Activated CD8-positive, alpha-beta memory T cell treated with anti-CD3 and anti-CD28 coated beads for 4 hours (primary cell): ENCODE measurements around the gene FAM221B.

Experiments used
- DNase-seq, 2 donors: peaks; one replicate each; pipeline ENCODE4 v3.0.0-alpha.2; 2020; ENCODE audit warnings: low read depth in 2 of 2

The FAM221B gene, protein sequence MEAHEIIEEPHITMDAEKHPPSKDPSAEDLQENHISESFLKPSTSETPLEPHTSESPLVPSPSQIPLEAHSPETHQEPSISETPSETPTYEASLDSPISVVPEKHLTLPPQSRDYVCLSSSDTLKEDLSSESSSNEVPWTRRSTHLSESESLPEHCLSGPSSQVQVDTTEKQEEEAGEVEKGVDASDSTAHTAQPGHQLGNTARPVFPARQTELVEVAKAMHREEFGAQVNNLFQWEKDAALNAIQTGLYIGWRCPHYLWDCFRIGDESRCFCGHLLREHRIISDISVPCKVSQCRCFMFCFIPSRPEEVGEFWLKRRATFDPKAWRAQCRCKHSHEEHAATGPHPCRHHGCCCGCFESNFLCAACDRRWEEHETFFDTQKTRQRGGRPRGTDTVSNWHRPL

DNA sequence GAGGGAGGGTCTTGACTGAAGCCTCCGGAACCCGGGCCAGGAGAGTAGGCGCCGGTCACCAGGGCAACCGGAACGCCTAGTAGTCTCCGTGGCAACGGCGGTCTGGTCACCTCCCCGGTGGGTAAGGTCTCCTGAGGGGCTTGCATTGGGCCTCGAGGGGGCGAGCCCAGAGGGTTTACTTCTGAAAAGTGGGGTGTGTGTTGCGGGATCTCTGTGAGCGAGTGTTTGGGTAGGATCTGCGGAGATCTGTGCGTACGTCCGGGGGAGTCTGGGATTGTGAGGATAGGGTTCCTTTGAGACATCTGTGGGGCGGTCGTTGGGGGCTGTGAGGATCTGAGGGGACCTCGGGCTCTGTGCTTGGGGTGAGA lies at the start of gene FAM221B:
FAM221B (minus strand) TSS at position 17 of the 368 bp plus-strand sequence. CDS start 2,571 bp downstream, outside the sequence.
- DNase-seq = no peak

DNA sequence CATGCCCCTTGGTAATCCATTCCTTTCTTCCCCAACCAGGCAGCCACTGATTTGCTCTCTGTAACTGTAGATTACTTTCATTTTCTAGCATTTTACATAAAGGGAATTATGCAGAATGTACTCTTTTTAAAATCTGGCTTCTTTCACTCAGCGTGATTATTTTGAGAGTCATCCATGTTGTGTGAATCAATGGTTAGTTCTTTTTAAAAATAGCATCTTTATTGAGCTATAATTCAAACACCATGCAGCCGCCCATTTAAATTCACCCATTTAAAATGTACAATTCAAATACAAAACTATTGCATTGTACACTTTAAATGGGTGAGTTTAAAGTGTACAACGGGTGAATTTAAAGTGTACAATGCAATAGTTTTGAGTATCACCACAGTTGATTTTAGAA lies 44.0 kb upstream of the FAM221B start:
- DNase-seq = no peak

DNA sequence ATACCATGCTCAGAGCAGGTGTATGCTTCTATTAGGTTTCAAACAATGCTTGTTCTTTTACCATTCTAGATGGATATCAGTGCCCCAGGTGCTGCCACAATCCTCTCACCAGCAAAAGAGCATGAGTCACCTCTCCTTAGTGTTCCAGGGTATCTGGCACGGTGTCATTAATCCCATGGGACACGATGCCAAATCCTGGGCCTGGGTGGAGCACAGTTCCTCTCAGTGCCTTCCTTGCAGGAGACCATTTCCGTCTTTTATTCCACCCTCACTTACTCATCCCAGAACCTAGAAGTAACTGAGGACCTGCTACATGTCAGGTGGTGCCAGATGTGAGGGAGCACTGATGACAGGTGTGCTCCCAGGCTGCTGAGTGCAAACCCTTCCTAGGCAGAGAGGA lies 43.0 kb upstream of the FAM221B start:
- no peak for DNase-seq

DNA sequence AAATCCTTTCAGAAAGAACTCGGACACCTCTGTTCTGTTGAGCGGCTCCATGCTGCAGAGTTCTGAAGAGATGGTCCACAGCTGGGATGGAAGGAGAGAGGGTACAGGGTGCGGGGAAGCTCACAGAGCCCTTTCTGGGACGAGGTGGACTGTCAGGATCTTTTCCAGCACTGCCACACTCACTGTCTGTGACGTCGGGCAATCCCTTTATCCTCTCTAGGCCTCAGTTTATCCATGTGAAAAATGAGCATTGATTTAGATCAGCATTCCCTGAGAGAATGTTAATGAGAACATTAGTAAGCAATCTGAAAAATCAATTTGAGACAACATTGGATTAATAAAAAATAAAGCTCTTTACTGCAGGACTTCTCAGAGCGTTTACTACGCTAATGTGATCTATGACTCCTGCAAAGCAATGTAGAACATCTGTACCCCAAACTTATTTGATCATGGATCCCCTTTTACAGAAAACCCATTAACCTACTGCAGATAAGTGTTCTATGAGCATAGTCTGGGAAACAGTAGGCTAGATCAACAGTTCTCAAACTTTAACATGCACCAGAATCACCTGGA lies 41.9 kb upstream of the FAM221B start, which contains the start of gene OR13J1:
OR13J1 (minus strand) TSS at position 51 of the 573 bp plus-strand sequence; CDS start at position 51, 0 bp downstream.
- DNase-seq = no peak

DNA sequence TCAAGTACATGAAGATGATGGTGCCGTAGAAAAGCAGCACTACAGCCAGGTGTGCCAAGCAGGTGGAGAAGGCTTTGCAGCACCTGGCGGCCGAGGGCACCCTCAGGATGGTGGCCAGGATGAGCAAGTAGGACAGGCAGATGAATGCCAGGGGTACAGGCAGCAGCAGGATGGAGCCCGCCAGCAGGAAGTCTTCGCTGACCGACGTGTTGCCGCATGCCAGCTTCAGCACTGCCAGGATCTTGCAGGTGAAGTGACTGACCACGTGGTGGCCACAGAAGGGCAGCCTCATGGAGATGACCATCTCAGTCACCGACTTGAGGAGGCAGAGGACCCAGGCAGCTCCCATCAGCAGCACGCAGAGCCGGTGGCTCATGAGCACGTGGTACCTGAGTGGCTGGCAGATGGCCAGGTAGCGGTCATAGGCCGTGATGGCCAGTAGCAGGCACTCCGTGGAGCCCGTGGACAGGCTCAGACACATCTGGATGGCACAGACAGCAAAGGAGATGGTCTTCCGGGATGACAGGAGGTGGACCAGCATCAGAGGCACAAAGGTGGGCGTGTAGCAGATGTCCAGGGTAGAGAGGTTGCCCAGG lies 41.2 kb upstream of the FAM221B start:
- DNase-seq = no peak

DNA sequence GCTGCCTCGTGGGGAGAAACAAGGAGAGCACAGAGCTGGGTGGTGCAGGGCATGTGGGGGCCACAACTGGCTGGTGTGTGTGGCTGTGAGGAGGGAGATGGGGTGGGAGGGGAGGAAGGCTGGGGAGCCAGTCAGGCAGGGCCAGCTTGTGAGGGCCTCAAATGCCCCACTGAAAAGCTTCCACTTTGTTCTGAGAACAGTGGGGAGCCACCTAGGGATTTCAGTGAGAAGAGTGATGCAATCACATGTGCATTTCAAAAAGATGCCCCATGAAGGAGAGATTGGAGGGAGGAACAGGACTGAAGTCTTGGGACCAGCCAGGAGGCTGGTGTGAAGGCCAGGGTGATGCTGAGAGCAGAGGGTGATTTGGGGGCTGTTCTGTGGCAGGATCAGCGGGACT lies 40.4 kb upstream of the FAM221B start:
- DNase-seq = no peak

DNA sequence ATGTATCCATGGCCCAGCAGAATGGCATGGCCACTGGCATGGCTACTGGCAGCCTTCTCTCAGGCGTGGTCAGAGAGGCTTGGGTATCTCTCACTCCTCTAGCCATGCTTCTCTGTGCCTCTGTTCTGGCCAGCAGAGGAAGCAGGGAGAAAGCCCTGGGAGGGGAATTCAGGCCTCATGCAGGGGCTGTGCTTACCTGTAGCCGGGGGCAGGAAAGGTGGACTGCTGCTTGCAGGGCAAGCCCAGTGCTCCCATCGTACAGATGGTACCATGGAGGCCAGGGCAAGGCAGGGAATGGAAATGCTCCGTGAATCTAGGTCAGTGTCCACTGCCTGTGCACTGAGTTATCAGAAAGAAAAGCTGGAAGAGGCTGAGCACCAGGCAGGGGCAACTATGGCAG lies 39.0 kb upstream of the FAM221B start:
- DNase-seq = no peak

DNA sequence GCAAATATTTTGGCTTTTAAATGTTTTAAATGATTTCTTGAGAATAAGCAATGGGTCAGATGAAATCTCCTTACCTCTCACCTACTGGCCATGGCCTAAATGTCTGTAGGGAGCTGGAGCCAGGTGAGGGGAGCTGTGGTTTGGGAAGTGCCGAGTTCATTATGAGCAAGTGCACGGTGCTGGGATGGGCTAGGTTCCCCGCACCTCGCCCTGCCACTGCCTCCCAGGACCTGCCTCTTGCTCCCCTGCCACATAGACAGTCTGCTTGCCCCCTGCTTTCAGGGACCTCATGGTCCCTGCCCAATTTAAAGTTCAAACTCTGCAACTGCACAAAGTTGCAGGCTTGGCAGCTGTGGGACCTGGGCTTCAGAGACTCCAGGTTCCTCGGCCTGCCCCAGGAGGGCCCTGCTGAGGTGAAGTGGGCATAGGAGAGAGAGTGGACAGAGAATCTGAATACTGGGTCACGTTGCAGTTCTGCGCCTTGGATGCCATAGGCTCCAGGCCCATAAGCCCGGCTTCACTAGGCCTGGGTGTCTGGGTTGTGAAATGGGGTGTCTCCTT lies 36.2 kb upstream of the FAM221B start:
- no peak for DNase-seq

DNA sequence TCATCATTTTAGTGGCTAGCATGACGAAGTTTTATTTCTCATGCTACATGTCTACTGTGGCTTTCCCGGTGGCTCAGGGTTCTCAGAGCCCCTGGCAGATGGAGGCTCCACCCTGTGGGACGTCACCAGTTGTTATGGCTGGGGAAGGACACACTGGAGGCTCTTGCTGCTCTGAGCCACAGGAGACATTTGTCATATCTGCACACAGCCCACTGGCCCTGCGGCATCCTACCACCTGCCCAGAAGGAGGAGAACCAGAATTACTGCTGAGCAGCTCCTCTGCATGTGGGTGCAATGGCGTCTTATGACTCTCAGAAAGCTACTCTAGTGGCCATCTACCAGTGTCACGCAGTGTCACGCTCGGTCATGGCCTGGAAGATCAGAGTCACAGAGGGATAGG lies 35.1 kb upstream of the FAM221B start:
- DNase-seq = no peak

DNA sequence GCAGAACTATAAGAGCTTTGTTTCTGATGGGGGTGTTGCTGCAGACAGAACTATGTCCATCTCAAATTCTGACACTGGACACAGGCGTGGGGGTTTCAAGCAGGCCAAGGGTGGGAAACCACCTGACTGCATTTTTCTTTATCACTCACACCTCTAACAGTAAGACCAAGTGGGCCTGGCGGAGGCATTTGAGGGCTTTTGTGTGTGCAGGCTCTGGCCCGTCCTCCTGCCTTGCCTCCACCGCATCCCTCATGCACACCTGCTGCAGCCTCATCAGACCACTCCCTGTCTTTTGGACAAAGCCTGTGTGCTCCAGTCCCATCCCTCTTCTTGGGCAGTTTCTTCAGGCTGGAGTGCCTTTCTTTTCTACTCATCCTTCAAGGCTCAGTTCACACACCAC lies 33.8 kb upstream of the FAM221B start:
- DNase-seq = no peak

DNA sequence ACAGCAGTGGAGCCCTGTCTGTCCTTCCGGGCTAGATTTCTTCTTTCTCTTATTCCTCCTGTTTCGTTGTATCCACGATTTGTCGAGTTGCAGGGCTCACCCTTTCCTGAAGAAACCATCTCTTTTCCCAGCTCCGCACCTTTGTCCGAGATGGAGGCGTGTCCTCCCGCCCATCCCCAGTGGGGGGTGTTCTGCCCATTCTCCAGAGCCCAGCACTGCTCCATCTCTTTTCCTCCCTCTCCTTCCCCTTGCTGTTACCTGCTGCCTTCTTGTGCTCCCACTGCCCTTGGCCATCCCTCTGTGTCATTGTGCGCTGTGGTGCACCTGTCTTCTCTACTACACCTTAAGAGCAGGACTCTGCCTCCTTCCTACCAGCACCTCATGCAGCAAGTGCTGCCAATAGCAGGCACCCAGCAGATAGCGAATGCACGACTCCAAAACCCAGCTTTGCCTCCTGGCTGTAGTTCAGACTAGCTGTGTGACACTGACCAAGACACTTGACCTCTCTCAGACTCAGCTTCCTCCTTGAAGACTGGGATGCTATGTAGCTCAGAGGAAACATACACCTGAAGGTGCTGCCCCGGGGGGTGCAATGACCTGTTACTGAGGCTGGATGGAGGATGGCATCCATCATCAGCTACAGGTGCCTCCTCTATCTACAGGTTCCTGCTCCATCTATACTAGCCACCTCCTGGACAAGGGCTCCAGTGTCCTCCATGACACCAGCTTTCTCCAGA lies 32.8 kb upstream of the FAM221B start:
- no peak for DNase-seq

DNA sequence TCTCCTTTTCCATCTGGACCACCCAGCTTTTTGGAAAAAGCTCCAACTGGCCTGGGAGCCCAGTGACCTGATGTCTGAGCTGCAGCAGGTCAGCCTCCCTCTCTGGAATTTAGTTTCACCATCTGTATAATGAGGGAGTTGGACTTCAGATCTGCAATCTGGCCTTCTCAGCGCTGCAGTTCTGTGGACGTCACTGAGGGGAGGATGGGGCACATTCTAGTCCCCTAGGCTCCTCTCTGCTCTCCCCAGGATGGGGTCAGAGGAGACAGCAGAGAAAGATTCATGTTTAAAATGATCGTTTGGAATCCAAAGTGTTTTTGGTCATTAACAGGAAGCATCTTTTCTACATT lies 31.4 kb upstream of the FAM221B start:
- no peak for DNase-seq

DNA sequence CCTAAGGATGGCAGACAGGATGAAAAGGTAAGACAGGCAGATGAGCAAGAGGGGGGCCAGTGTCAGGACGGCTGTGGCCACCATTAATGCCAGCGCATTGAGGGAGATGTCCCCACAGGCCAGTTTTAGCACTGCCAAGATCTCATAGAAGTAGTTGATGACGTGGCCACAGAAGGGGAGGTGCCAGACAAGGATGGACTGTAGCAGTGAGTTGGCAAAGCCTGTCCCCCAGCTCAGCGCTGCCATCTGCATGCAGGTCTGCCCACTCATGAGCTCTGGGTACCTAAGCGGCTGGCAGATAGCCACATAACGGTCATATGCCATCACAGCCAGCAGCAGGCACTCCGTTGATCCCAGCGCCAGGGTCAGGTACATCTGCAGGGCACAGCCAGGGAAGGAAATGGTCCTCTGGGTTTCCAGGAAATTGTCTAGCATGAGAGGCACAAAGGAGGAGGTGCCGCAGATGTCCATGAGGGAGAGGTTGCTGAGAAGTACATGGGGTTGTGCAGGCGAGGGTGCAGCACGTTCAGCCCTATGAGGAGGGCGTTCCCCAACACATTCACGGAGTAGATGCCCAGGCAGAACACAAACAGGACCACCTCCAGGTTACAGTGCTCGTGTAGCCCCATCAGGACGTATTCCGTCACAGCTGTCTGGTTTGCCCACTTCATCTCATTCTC lies 30.9 kb upstream of the FAM221B start:
- DNase-seq = no peak

DNA sequence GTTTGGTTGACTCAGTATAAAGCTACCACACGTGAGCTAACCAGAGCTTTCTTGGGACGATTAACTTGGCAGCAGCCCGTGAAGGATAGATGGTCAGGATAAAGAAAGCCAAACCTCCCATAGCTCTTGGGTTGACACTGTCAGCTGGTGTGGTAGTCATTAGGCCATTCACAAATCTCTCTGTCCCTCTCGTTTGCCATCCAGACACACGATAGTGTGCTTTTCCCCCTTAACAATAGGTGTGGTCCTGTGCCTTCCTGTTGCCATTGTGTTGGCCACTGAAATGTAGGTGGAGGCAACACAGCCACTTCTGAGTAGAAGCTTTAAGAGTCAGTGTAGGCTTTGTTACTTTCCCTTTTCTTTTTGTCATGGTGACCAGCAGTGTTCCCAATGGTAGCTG lies 29.9 kb upstream of the FAM221B start:
- no peak for DNase-seq

DNA sequence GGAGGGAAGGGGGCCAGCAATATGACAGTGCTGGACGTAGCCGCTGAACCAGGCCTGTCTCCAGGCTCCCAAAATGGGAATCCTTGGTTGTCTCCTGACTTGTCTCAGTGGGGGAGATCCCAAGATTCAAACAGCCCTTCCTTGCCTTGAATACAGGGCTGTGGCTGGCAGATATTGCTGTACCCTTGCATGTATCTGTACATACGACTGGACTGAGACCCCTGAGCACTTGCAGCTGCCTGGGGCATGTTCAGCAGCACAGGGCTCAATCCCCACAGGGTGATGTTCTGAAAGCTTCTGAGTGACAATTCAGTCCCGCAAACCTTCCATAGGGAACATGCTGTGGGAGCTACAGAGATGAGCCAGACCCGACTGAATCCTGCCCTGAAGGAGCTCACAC lies 28.4 kb upstream of the FAM221B start:
- DNase-seq = no peak

DNA sequence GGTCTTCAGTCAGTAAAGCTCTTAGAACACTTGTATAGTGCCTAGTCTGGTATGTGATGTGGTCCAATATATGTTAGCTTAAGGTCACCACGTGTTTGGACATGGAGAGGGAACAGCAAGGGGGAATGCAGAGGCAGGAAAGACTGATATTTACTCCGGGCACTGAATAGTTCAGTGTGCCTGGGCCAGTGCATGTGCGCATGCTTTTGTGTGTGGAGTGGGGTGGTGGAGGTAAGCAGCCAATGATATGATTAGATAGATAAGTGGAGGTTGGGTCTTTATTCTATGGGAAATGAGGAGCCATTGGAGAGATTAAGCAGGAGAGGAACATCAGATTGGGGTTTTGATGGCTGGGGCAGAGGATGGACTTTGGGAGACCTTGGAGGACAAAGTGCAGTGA lies 27.7 kb upstream of the FAM221B start:
- DNase-seq = no peak

DNA sequence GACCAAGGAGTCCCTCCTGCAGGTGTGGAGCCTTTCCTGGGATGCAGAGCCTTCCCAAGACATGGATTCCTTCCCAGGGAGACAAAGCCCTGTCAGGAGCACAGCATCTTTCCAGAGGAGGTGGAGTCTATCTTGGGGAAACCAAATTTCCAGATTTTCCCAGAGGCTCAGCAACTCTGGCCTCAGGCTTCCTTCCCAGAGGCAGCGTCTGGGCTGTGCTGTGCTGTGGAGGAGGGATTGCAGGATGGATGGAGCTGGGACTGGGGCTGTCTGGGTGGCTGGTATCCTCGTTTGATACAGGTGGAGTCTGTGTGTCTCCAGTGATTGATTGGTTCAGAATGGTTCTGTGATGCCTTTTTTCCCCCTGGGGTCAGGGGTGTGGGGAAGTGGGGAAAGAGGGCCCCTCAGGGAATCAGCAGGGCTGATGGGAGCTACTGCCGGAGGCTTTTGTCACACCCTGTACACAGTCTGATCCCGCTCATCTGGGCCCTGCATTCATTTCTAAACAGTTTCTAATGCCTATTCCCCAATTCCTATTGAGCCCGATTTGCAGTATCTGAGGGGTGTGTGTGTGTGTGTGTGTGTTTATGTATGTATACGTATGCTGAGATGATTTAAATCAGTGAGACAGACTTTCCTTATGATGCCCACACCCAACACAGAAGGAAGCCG lies 25.7 kb upstream of the FAM221B start:
- no peak for DNase-seq

DNA sequence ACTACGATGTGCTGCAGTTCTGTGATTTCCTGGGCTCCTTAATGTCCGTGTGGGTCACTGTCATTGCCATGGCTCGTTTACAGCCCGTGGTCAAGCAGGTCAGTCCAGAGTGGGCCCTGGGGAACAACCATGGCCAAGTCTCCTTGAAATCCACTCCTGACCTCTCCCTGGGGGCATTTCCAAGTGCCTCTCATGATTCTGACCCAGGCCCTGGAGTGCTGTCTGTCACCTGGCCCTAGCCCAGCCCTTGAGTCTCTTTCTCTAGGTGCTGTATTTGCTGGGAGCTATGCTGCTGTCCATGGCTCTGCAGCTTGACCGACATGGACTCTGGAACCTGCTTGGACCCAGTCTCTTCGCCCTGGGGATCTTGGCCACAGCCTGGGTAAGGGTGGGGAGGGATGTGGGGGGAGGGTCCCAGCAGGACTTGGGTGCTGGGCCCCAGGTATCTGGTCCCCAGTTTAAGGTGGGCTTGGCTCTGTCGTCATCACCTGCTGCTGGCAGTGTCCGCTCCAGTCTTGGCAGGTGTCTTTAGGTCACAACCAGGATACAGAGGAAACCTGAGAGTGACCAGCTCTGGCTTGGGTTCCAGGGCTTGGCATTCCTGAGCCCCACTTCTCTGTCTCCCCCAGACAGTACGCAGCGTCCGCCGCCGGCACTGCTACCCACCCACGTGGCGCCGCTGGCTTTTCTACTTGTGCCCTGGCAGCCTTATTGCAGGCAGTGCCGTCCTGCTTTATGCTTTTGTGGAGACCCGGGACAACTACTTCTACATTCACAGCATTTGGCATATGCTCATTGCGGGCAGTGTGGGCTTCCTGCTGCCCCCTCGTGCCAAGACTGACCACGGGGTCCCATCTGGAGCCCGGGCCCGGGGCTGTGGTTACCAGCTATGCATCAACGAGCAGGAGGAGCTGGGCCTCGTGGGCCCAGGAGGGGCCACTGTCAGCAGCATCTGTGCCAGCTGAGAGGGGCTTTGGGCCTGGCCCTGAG lies 24.6 kb upstream of the FAM221B start:
- no peak for DNase-seq

DNA sequence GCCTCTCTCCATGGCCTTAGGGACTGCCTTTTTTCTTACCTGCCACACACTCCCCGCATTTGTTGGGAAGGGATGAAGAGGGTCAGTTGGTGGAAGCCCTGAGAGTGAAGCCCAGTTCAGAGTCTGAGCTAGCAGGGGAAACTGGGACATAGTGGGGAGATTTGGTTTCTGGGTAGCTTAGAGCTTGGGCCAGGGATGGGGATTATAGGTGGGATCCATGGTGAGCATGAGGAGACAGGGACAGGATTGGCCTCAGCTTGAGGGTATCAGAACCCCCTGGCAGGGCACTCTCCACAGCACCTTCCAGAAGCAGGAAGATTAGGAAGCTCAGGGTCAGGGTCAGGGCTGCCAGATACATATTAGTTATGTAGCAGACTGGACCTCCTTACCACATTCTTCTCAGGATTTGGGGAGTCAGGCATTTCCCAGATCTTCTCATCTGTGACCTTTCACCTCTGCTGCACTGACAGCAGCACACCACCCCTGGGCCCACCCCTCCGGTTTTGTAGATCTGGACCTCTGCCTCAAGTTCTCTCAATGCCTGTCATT lies 23.8 kb upstream of the FAM221B start:
- no peak for DNase-seq
